Measurements from ENCODE around the gene LAIR2.
"Not testable (repeated sequence)": the region's sequence is repeated elsewhere in the genome, so short reads cannot be mapped to it uniquely, and the experiment has no call there.

LAIR2 gene

DNA sequence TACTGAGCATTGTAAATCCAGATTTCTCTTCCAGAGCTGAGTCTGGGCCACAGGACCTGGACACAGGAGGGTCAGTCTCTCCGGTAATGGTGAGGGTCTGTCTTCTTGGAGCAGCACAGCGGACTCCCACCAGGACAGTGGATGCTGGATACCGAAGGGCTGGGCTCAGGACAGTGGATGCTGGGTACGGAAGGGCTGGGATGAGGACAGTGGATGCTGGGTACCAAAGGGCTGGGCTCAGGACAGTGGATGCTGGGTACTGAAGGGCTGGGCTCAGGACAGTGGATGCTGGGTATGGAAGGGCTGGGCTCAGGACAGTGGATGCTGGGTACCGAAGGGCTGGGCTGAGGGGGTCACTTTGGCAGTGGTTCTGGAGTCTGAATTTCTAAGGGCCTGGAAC lies 9.6 kb upstream of the LAIR2 start:
- H3K9me3 ChIP-seq (ENCODE audit: control insufficient read depth, low read length); H3K36me3 ChIP-seq (ENCODE audit: control insufficient read depth, insufficient read depth, low read length); H3K4me1 ChIP-seq (ENCODE audit: control insufficient read depth, insufficient read depth, low read length, poor library complexity, severe bottlenecking); H3K27me3 ChIP-seq (replicated peaks; ENCODE audit: control insufficient read depth, insufficient read depth, low read length, poor library complexity, severe bottlenecking); DNase-seq; H3K27ac ChIP-seq (ENCODE audit: insufficient read depth, low read length, poor library complexity, severe bottlenecking); H3K4me3 ChIP-seq (ENCODE audit: insufficient read depth, low read depth, low read length, poor library complexity, severe bottlenecking): not testable (repeated sequence)

DNA sequence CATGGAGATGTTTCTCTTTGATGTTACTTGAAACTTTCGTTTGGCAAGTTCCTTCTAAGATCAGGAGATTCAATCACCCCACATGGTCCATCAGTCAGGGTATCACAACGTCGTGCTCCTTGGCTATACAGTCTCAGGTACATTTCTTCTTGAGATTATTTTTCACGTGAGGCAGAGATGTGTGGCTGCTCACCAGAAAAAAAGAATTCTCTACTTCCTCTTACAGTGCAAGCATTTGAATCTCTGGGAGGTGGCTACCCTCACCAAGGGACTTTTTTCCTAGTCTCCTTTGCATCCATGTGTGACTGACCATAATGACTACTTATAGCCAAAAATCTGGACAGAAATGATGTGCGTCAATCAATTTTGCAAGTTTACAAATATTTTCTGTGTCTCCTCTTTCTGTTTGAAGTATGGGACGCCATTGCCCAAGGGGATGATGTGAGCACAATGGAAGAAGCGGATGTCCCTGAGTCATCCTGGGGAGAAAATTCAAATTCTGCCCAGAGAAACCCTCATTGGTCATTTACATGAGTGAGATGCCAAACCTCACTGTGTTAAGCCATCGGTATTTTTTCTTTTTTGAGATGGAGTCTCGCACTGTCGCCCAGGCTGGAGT lies 8.6 kb upstream of the LAIR2 start:
- no peaks in the 10 kb centered on the region for H3K9me3 ChIP-seq (ENCODE audit: control insufficient read depth, low read length)
- H3K4me1 ChIP-seq (ENCODE audit: control insufficient read depth, insufficient read depth, low read length, poor library complexity, severe bottlenecking): no peaks in the 10 kb centered on the region
- no peak for DNase-seq
- H3K36me3 ChIP-seq (ENCODE audit: control insufficient read depth, insufficient read depth, low read length): no peaks in the 10 kb centered on the region
- no peak overlapping the region for H3K27ac ChIP-seq (ENCODE audit: insufficient read depth, low read length, poor library complexity, severe bottlenecking)
- H3K27me3 ChIP-seq (replicated peaks; ENCODE audit: control insufficient read depth, insufficient read depth, low read length, poor library complexity, severe bottlenecking): peaks cover 3% of the 10 kb centered on the region
- no peak overlapping the region for H3K4me3 ChIP-seq (ENCODE audit: insufficient read depth, low read depth, low read length, poor library complexity, severe bottlenecking)

DNA sequence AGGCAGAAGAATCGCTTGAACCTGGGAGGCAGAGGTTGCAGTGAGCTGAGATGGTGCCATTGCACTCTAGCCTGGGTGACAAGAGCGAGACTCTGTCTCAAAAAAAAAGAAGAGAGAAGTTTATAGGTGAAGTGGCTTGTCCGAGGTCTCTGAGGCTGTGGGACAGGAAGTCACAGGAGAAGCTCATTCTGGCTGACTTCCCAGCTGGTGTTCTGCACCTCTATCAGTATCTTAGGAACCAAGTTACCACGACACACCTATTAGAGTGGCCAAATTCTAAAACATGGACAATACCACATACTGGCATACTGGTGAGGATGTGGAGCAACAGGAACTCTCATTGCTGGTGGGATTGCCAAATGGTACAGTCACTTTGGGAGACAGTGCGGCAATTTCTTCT lies 7.3 kb upstream of the LAIR2 start:
- H3K36me3 ChIP-seq (ENCODE audit: control insufficient read depth, insufficient read depth, low read length); H3K27me3 ChIP-seq (replicated peaks; ENCODE audit: control insufficient read depth, insufficient read depth, low read length, poor library complexity, severe bottlenecking); H3K4me1 ChIP-seq (ENCODE audit: control insufficient read depth, insufficient read depth, low read length, poor library complexity, severe bottlenecking); DNase-seq; H3K9me3 ChIP-seq (ENCODE audit: control insufficient read depth, low read length); H3K27ac ChIP-seq (ENCODE audit: insufficient read depth, low read length, poor library complexity, severe bottlenecking); H3K4me3 ChIP-seq (ENCODE audit: insufficient read depth, low read depth, low read length, poor library complexity, severe bottlenecking): not testable (repeated sequence)

DNA sequence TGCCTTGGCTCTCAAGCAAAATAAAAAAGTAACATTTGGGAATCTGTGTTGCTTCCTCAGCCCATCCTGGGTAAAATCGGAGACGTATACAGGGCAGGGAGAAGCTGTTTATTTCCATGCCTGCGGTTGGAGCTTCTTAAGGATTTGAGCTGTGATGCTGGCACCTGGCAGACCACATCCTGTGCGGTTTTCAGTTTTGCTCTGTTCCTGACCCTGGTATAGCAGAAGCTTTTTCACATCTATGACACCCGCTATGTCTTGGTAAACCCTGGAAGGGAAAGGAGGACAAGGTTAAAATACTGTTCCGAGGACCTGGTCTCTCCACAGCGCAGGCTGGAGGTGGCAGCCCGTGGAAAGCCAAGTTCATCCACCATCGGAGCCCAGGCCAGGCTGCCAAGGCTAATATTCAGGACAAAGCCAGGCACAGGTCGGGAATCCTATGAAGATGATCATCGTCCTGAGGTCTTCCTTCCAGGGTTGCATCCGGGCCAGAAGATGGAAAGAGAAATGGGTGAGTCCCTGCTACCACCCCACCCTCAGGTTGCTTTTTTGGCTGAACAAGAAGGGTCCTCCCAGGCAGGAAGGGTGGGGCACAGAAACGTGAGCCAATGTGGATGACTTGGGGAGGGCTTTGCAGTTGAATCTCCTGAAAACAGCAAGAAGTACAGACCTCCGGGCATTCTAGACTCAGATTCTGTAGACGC lies 4.7 kb upstream of the LAIR2 start:
- H3K36me3 ChIP-seq (ENCODE audit: control insufficient read depth, insufficient read depth, low read length); H3K4me3 ChIP-seq (ENCODE audit: insufficient read depth, low read depth, low read length, poor library complexity, severe bottlenecking); H3K27me3 ChIP-seq (replicated peaks; ENCODE audit: control insufficient read depth, insufficient read depth, low read length, poor library complexity, severe bottlenecking); DNase-seq; H3K9me3 ChIP-seq (ENCODE audit: control insufficient read depth, low read length); H3K4me1 ChIP-seq (ENCODE audit: control insufficient read depth, insufficient read depth, low read length, poor library complexity, severe bottlenecking); H3K27ac ChIP-seq (ENCODE audit: insufficient read depth, low read length, poor library complexity, severe bottlenecking): not testable (repeated sequence)

DNA sequence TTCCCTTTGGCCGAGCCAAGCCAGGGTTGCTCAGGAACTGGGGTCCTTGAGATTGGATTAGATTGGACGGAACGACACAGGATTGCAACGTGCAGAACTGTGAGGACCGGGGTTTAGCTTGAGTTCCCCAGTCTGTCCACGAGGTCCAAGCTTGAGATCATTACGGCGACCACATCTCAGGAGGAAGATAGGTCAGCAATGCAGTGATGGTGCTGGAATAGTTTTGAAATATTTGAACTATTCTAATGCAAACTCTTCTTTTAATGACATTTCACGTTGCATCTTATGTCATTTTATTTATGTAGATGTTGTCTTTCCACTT lies 4.2 kb upstream of the LAIR2 start:
- not testable (repeated sequence) for H3K27me3 ChIP-seq (replicated peaks; ENCODE audit: control insufficient read depth, insufficient read depth, low read length, poor library complexity, severe bottlenecking); DNase-seq; H3K27ac ChIP-seq (ENCODE audit: insufficient read depth, low read length, poor library complexity, severe bottlenecking); H3K4me3 ChIP-seq (ENCODE audit: insufficient read depth, low read depth, low read length, poor library complexity, severe bottlenecking); H3K36me3 ChIP-seq (ENCODE audit: control insufficient read depth, insufficient read depth, low read length); H3K4me1 ChIP-seq (ENCODE audit: control insufficient read depth, insufficient read depth, low read length, poor library complexity, severe bottlenecking); H3K9me3 ChIP-seq (ENCODE audit: control insufficient read depth, low read length)

DNA sequence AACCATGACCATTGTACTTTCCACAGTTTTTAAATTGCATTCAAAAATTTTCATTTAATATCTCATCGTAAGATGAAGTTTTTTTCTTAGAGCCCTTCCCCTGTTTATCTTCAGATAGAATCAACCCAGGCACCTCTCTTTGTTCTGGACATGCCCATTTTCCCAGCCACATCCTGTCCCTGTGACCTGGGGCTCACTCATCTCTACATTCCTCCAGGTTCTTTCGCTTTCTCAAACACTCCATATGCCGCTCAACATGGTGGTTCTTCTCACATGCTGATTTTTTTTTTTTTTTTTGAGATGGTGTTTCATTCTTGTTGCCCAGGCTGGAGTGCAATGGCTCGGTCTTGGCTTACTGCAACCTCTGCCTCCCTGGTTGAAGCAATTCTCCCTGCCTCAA lies 2.9 kb downstream of the LAIR2 start:
- H3K4me1 ChIP-seq (ENCODE audit: control insufficient read depth, insufficient read depth, low read length, poor library complexity, severe bottlenecking); H3K27ac ChIP-seq (ENCODE audit: insufficient read depth, low read length, poor library complexity, severe bottlenecking); H3K9me3 ChIP-seq (ENCODE audit: control insufficient read depth, low read length); DNase-seq; H3K4me3 ChIP-seq (ENCODE audit: insufficient read depth, low read depth, low read length, poor library complexity, severe bottlenecking); H3K27me3 ChIP-seq (replicated peaks; ENCODE audit: control insufficient read depth, insufficient read depth, low read length, poor library complexity, severe bottlenecking); H3K36me3 ChIP-seq (ENCODE audit: control insufficient read depth, insufficient read depth, low read length): not testable (repeated sequence)

DNA sequence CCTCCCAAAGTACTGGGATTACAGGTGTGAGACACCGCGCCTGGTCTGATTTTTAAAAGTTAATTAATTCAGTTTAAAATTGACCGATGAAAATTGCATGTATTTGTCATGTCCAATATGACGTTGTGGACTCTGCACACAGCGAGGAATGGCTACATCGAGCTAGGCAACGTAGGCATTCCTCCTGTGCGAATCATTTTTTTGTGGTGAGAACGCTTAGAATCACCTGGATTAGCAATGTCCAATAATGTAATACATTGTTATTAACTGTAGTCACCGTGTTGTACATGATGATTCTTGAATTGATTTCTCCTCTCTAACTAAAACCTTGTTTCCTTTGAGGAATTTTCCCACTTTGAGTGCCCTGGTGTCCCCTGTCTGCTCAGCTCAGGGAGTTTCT lies 3.4 kb downstream of the LAIR2 start:
- Histone ChIP-seq H3K27me3 (replicated peaks; ENCODE audit: control insufficient read depth, insufficient read depth, low read length, poor library complexity, severe bottlenecking) (peaks cover 2% of the 10 kb centered on the region), H3K36me3 (ENCODE audit: control insufficient read depth, insufficient read depth, low read length) (no peaks in the 10 kb centered on the region), H3K9me3 (ENCODE audit: control insufficient read depth, low read length) (no peaks in the 10 kb centered on the region), H3K27ac (ENCODE audit: insufficient read depth, low read length, poor library complexity, severe bottlenecking) (no peak overlapping the region), H3K4me1 (ENCODE audit: control insufficient read depth, insufficient read depth, low read length, poor library complexity, severe bottlenecking) (no peaks in the 10 kb centered on the region), H3K4me3 (ENCODE audit: insufficient read depth, low read depth, low read length, poor library complexity, severe bottlenecking) (no peak overlapping the region)
- DNase-seq: no peak

DNA sequence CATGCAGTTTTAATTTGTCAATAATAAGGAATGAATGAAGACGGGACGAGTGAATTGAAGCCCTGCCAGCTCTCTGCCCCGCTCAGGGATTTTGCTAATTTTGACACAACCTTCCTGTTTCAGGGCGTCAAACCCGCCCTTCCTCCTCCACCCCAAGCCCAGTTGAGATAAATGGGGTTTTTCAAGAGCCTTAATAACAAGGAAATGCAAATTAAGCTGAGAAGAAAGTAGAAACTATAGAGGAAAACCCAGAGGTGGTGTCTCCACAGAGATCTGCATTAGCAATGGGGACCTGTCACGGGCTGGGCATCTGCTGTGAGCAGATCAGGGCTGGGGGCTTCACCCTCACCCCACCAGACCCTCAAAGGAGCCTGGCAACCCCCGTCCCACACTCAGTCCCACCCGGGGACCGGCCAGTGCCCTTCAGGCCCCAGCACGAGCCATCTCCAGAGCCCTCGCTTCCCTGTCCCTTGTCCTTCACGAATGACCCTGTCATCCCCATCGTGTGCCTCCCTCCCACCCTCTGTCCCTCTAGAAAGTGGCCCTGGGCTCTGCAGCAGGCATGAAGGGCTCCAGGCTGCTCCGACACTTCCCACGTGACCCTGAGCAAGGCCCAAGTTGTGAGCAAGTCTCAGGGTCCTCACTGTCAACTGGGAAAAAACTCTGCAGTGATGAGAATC lies 4.5 kb downstream of the LAIR2 start:
- not testable (repeated sequence) for H3K27me3 ChIP-seq (replicated peaks; ENCODE audit: control insufficient read depth, insufficient read depth, low read length, poor library complexity, severe bottlenecking); H3K9me3 ChIP-seq (ENCODE audit: control insufficient read depth, low read length); H3K27ac ChIP-seq (ENCODE audit: insufficient read depth, low read length, poor library complexity, severe bottlenecking); H3K36me3 ChIP-seq (ENCODE audit: control insufficient read depth, insufficient read depth, low read length); DNase-seq; H3K4me1 ChIP-seq (ENCODE audit: control insufficient read depth, insufficient read depth, low read length, poor library complexity, severe bottlenecking); H3K4me3 ChIP-seq (ENCODE audit: insufficient read depth, low read depth, low read length, poor library complexity, severe bottlenecking)

DNA sequence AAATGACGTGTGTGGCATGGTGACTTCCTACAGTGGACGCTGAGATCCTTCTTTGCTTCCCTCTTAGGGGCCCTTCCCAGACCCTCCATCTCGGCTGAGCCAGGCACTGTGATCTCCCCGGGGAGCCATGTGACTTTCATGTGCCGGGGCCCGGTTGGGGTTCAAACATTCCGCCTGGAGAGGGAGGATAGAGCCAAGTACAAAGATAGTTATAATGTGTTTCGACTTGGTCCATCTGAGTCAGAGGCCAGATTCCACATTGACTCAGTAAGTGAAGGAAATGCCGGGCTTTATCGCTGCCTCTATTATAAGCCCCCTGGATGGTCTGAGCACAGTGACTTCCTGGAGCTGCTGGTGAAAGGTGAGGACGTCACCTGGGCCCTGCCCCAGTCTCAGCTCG lies 5.2 kb downstream of the LAIR2 start:
- H3K4me1 ChIP-seq (ENCODE audit: control insufficient read depth, insufficient read depth, low read length, poor library complexity, severe bottlenecking): no peaks in the 10 kb centered on the region

DNA sequence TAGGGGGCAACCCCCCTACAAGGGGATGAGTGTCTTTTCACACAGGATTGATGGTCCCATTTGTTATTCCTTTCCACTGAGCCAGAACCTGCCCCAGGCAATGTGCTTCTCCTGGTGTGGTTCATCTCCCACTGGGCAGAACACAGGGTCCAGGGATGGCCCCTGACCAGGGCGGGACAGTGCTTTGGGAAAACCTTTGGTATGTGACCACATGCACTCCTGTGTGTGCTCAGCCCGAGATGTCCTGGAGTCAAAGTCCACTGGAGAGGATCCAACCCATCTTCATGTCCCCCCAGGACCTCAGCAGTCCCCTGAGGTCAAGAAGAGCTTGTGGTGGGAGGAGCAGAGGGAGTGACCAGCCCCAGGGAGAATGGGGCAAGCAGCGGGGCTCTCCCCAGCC lies 5.9 kb downstream of the LAIR2 start:
- not testable (repeated sequence) for H3K9me3 ChIP-seq (ENCODE audit: control insufficient read depth, low read length)

More for the DNA sequence above, 5.2 kb downstream of the LAIR2 start:
- Histone ChIP-seq H3K36me3 (ENCODE audit: control insufficient read depth, insufficient read depth, low read length) (no peaks in the 10 kb centered on the region), H3K27me3 (replicated peaks; ENCODE audit: control insufficient read depth, insufficient read depth, low read length, poor library complexity, severe bottlenecking) (peaks cover under 1% of the 10 kb centered on the region), H3K4me3 (ENCODE audit: insufficient read depth, low read depth, low read length, poor library complexity, severe bottlenecking) (no peak overlapping the region), H3K27ac (ENCODE audit: insufficient read depth, low read length, poor library complexity, severe bottlenecking) (no peak overlapping the region), H3K9me3 (ENCODE audit: control insufficient read depth, low read length) (no peaks in the 10 kb centered on the region)
- no peak for DNase-seq

More for the DNA sequence above, 5.9 kb downstream of the LAIR2 start:
- not testable (repeated sequence) for H3K4me3 ChIP-seq (ENCODE audit: insufficient read depth, low read depth, low read length, poor library complexity, severe bottlenecking); H3K36me3 ChIP-seq (ENCODE audit: control insufficient read depth, insufficient read depth, low read length); H3K27ac ChIP-seq (ENCODE audit: insufficient read depth, low read length, poor library complexity, severe bottlenecking); DNase-seq; H3K27me3 ChIP-seq (replicated peaks; ENCODE audit: control insufficient read depth, insufficient read depth, low read length, poor library complexity, severe bottlenecking); H3K4me1 ChIP-seq (ENCODE audit: control insufficient read depth, insufficient read depth, low read length, poor library complexity, severe bottlenecking)

Measured in effector memory CD4-positive, alpha-beta T cell (primary cell).